Left renal cortex interstitium (tissue), 4 donors: ENCODE data around the gene RTN4RL2. TPM values are rescaled to one million over a fixed set of nuclear protein-coding genes. Genes with fewer than 3 reads are reported as not detected.

ENCODE experiments used
- DNase-seq, 4 donors: peaks; one replicate each; pipeline ENCODE4 v3.0.0-alpha.2; 2013; ENCODE audit warnings: low read depth in 4 of 4, low spot score in 2 of 4, missing footprints in 1 of 4
- polyA plus RNA-seq, 4 donors: library from polyadenylated mRNA; unstranded; fragments of 120-200 nt; gene quantifications; one replicate each; pipeline ENCODE4 v1.2.1, GENCODE V29; 2013; ENCODE audit not compliant: insufficient read length in 4 of 4

Gene RTN4RL2
- polyA plus RNA-seq, result 1 to 10 TPM; 3.0 to 3.9 (median 3.2) TPM

DNA sequence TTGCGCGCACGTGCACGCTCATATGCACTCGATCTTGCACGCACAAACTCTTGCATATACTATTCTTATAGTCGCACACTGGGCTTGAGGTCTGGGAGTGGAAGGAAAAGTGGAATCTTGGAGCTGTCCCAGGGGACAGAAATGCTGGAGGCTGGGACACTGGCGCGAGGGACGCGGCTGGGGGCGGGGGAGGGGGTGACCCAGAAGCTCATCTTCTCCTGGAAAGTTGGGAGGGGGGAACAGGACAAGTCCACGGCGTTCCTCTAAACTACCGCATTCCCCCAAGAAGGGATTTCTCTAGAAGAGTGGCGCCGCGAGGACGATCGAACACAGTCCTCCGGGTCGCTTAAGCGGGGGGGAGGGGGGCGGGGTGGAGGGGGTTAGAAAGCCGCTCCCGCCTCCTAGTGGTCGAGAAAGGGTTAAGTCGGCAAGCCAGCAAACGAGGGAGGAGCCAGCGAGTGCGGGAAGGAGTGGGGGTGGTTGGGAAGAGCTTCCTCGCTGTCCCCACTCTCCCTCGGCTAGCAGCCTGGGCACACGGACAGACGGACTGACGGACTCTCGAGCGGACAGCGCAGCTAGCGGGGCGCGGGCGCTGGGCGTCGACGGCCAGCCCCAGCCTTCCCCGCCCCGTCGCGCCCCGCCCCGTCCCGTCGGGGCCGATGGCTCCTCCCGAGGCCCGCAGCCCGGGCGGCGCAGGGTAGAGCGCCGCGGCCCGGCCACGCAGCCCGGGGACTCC lies at the start of gene RTN4RL2:
Gene RTN4RL2 (plus strand): TSS at position 507 of the 736 bp plus-strand sequence. CDS start 338 bp downstream, outside the sequence.
- no peak for DNase-seq

- no peak for DNase-seq
Observed at GRCh38 chr11:57413681-57414080, 46.6 kb upstream of the RTN4RL2 start.

- DNase-seq, result no peak
Observed at GRCh38 chr11:57414612-57415212, 45.6 kb upstream of the RTN4RL2 start.

- no peak for DNase-seq
Observed at GRCh38 chr11:57416436-57416835, 43.9 kb upstream of the RTN4RL2 start.

- DNase-seq, result no peak
Observed at GRCh38 chr11:57417056-57417455, 43.3 kb upstream of the RTN4RL2 start.

- no peak for DNase-seq
Observed at GRCh38 chr11:57418131-57418530, 42.2 kb upstream of the RTN4RL2 start.

DNA sequence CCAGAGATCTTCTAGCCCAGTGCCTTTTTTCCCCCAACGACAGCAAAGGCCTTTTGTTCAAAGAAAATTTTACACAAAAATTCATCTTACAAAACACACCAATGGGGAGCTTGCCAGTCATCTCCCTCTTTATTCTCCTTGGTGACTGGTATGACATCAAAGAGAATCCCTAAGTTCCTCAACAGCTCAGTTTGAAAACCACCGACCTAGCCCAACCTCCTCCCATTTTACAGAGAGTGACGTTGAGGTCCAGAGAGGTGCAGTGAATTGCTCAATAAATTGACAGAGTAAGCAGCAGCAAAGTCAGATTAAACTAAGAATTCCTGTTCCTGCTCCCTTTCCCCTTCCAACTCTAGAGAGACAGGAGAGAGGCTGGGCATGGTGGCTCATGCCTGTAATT lies 41.2 kb upstream of the RTN4RL2 start:
- DNase-seq, result no peak

DNA sequence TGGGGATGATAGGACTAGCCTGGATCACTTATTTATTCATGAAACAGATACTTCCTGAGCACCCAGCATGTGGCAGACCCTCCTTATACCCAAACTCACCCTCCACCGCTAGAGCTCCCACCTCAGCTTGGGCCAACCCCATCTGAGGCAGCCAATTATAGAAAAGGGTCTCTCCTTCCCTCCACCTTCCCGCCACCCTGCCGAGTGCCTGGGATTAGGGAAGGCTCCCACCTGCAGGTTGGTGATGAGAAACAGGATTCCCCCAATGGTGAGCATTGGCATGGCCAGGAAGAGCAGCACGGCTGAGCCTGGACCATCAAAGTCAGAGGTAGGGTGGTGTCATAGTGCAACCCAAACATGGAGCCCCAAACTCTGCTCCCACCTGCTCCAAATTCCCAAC lies 39.3 kb upstream of the RTN4RL2 start:
- no peak for DNase-seq

GRCh38 chr11:57421805-57422204 lies 38.5 kb upstream of the RTN4RL2 start:
- no peak for DNase-seq

DNA sequence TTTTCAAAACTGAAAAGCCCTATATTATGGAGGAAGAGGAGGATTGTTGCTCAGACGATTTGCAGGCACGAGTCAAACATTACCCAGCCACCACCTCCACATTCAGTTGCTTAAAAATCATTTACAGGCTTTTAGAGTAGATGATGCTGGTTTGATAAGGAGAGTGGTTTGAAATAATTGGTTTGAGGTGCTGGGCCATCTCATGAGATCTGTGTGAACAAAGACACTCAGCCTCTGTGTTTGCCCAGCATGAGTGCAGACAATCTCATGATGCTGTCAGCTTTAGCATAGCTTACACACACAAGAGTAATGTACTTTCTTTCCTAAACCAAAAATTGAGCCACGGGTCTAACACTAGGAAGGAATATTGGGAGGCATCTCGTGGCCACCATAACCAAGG lies 37.7 kb upstream of the RTN4RL2 start:
- no peak for DNase-seq

DNA sequence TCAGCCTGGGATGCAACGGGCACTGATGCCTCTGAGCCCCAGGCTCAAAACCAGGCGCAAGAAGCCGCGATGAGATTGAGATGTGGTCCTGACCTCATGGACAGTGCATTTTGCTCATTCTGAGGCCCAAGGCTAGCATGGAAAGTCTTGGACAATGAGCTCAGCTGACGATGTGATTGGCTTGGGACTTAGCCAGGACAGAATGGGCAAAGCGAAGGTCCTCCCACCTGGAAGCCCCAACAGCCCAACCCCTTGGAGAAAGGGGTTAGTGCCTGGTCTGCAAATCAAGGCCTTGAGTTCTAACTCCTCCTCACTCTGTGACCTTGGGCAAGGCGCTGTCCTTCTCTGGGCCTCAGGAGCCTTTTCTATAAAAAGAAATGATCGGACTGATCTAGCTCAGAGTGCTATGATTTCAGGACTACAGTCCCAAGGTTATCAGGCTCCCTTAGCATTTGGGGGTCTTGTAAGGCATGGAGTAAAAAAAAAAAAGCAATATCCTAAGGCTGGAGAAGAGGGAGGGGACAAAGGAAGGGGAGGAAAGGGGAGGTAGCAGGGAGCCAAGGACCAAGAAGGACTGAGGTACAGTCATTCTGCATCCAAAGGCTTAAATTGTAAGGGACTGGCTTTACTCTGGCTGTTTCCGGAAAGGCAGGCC lies 36.1 kb upstream of the RTN4RL2 start:
- no peak for DNase-seq

- no peak for DNase-seq
Observed at GRCh38 chr11:57424792-57425564, 35.4 kb upstream of the RTN4RL2 start.

DNA sequence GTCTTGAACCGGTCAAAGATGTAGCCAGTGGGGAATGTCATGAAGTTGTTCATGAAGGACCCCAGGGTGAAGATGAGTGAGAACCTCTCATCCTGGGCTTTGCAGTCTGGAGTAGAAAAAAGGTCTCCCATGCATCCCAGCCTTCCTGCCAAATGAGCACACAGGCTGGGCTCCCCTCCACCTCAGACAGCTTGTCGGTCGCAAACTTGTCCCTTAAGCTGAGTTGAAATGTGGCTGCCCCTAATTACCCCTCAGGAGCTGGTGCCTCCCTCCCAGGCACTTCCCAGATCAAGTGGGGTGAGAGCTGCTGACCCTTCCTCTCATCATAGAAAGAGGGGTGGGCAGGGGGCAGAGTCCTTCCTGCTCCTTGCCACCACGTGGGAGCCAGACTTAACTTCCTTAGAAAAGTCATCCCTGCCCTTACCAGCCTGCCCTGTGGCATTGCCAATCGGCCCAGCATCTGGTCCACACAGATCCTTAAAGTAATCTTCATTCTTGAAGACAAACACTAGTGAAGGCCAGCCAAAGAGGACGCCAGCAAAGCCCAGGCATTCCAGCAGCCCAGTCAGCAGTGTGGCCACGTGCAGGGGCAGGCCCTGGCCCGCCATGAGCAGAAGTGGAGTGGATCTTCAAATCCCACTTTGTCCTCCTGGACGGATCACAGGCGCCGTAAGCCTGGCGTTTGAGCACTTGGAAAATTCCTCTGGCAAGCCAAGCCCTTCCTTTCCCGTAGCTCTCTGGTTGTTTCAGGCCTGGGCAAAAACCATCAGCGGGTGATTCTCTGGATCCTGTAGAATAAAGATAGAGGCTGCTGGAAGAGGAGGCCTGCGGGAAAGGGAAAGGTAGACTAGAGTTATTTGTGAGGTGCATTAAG lies 34.5 kb upstream of the RTN4RL2 start:
- DNase-seq, result no peak

DNA sequence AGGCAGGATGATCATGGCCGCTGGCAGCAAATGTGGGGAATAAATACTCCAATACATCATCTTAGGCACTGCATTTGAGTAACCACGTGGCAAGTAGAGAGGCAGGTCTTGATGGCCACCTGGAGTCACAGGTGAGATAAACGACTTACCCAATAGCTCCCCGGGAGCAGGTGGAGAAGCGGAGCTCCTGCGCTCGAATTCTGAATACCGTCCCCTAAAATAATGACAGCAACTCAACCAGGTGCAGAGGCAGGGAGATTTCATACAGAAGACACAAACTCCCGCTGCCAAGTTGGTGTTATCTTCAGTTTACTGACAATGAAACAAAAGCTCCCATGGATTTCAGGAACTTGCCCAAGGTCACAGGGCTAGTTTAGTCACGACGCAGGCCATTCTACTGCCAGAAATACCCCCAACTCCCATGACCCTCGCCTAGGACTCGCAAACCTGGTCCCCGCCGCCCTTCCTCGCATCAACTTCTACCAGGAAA lies 33.8 kb upstream of the RTN4RL2 start:
- no peak for DNase-seq

DNA sequence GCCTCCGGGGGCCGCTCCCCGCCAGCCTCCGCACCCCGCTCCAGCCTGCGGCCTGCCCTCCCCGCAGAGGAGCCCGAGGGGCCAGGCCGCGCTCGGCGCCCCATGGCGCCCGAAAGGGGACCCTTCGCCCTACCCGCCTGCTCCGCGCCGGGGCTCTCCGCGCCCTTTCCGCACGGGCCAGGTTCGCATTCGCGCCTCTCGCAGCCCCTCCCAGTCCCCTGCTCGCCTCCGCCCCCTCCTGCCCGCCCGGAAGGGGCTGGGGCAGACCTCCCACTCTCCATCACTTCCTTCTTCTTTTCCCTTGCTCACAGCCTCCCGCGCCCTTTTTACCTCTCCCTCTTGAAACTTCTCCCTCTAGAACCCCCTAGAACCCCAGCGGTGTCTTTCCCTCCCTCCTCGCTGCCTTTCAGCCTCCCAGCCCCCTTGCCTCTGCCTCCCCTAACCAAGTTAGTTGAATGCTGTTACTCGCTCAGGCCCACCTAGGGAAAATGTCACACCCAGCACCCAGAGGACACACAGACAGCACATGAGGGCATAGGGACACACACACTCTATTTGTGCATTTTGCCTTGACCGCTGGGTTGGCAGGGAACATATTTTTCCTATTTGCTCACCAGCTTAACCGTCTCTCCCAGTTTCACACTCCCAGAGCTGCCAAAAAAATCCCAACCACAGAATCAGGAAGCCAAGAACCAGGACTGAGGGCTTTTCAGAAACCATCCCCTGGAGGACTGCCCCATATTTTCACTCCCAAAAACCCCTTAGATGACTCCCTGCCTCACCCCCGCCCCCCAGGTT lies 33.2 kb upstream of the RTN4RL2 start, which contains the start of gene SLC43A3:
Gene SLC43A3 (minus strand): TSS at position 193 of the 798 bp plus-strand sequence. CDS start 949 bp downstream, outside the sequence.
- DNase-seq, result peak in 2 of 4 donors; percentile 30 to 40

- DNase-seq, result no peak
Observed at GRCh38 chr11:57427727-57428082, 32.6 kb upstream of the RTN4RL2 start.

DNA sequence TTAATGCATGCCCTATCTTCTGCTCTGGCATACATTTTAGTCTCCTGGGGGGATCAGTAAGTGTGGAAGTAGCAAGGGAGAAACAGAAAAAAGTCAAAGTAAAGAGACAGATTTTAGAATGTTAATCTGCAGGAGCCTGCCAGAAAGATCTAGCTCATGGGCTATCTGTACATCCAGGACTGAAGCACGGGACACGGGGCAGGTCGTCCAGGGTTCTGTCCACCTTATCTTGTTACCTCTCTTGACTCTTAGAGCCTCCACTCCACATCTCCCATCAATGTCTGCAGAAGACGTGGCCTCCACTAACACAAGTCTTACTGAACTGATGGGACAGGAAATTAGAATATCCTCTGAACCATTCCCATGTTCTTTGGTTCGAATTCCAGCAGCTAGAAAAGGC lies 31.7 kb upstream of the RTN4RL2 start:
- DNase-seq, result no peak

DNA sequence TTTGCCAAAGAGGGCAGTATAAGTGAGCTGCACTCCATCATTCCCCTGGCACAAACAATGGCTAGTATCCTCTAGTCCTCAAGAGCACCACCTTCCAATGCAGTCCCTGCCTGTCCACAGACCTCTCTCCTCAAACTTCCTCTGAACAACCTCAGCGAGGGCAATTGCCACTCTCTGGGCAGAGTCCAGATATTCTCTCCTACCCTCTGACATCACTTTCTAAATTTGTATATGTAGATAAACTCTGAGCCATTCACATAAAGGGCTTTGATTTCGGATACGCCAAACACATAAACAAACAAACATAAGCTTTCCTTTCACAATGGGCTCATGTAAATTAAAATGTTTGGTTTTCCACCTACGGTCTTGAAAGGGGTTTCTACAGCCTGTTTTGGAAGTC lies 30.4 kb upstream of the RTN4RL2 start:
- DNase-seq, result no peak

- no peak for DNase-seq
Observed at GRCh38 chr11:57430952-57431351, 29.4 kb upstream of the RTN4RL2 start.
